Measurements from ENCODE around the gene RAE1.
"Not testable (repeated sequence)": the region's sequence is repeated elsewhere in the genome, so short reads cannot be mapped to it uniquely, and the experiment has no call there.

Gene RAE1

DNA sequence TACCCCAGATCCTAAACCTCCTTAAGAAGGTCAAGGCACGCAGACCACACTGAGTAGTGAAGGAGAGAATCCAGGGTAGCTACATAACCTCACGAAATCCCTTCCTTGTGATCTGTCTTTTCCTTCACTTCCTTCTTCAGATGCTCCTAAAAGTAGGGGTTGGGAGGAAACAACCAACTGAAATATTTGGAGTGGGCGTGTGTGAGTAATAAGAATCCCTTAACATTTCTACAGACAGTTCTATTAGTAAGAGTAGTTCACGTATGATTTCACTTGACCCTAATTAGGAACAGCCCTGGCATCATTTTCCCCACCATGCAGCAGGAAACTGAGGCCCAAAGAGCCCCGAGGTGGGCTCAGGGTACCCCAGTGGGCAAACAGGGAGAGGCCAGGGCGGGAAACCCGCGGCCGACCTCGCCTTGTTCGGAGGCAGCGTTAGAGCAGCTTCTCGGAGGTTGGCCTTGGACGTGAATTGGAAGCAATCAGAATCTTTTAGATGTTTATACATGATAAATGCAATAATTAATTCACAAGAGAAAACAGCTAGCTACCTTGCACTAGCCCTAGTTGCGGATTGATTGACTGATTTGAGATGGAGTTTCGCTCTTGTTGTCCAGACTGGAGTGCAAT lies 859 bp upstream of the RAE1 start:
- TF ChIP-seq, protein P1, sequence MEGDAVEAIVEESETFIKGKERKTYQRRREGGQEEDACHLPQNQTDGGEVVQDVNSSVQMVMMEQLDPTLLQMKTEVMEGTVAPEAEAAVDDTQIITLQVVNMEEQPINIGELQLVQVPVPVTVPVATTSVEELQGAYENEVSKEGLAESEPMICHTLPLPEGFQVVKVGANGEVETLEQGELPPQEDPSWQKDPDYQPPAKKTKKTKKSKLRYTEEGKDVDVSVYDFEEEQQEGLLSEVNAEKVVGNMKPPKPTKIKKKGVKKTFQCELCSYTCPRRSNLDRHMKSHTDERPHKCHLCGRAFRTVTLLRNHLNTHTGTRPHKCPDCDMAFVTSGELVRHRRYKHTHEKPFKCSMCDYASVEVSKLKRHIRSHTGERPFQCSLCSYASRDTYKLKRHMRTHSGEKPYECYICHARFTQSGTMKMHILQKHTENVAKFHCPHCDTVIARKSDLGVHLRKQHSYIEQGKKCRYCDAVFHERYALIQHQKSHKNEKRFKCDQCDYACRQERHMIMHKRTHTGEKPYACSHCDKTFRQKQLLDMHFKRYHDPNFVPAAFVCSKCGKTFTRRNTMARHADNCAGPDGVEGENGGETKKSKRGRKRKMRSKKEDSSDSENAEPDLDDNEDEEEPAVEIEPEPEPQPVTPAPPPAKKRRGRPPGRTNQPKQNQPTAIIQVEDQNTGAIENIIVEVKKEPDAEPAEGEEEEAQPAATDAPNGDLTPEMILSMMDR (conservative IDR thresholded peaks at IDR 0.05; ENCODE audit: control insufficient read depth, insufficient read depth, low read depth, low read length): no peak
- H3K4me3 ChIP-seq (ENCODE audit: control insufficient read depth, low read depth, low read length): no peak overlapping the region
- DNase-seq (ENCODE audit: low read depth): peak; percentile 77

DNA sequence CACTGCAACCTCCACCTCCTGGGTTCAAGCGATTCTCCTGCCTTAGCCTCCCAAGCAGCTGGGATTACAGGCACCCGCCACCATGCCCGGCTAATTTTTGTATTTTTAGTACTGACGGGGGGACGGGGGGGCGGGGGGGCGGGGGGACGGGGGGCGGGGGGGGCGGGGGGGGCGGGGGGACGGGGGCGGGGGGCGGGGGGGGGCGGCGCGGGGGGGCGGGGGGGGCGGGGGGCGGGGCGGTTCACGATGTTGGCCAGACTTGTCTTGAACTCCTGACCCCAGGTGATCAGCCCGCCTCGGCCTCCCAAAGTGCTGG lies 371 bp upstream of the RAE1 start:
- not testable (repeated sequence) for DNase-seq (ENCODE audit: low read depth)
- peak overlapping the region; percentile 98 for H3K4me3 ChIP-seq (ENCODE audit: control insufficient read depth, low read depth, low read length)

DNA sequence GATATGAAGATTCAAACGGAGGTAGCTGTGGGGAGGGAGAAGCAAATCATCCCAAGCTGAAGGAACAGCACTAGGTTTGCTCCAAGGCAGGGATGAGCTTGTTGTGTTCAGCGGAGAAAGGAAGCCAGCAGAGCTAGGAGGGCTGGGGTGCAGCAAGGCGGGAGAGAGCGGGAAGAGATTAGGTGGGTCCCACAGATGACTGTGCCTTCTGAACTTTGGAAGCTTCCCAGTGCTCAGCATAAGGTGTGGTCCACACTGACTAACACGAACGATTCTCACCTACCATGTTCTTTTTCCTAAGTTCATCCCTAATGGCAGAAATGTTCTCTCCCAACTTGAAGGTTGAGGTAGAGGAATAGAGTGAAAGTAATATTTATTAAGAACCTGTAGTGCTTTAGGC lies 1.2 kb downstream of the RAE1 start:
- TF ChIP-seq, protein P1 (conservative IDR thresholded peaks at IDR 0.05; ENCODE audit: control insufficient read depth, insufficient read depth, low read depth, low read length): no peak
- peak overlapping the region; percentile 98 for H3K4me3 ChIP-seq (ENCODE audit: control insufficient read depth, low read depth, low read length)
- DNase-seq (ENCODE audit: low read depth): no peak

DNA sequence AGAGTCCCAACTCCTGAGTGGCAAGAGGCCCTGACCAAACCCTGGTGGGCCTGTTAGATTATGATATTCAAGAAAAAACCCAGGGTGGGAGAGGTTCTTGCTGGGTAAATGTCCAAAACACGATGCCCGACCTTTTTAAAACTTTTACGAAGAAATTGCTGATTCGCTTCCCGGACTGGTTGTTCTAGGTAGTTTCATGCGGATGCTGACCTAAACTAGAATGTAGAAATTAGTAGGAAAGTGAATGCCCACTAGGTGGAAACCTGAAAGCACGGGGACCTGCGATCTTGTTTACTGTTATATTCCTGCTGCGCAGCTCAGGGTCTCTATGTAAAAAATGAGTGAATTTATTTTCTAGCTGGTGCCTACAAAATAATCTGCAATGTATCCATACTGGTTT lies 2.3 kb downstream of the RAE1 start:
- no peak for DNase-seq (ENCODE audit: low read depth)
- TF ChIP-seq, protein P1 (conservative IDR thresholded peaks at IDR 0.05; ENCODE audit: control insufficient read depth, insufficient read depth, low read depth, low read length): no peak
- H3K4me3 ChIP-seq (ENCODE audit: control insufficient read depth, low read depth, low read length): no peak overlapping the region

DNA sequence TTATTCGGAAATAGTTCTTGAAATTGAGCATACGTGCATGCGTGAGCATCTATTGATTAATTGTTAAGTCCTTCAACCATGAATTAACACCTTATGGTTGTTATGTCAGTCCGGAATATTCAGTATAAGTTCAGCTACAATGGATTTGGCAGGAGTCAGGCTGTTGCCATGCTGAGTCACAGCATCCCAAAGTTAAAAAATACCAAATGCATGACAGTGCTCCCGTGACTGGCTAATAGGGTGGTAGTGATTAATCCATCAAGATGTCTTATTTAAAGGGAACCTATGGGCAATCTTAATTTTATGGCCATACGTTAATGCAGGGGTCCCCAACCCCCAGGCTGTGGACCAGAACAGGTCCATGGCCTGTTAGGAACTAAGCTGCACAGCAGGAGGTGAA lies 10.5 kb downstream of the RAE1 start:
- peak; percentile 89 for DNase-seq (ENCODE audit: low read depth)
- TF ChIP-seq, protein P1 (conservative IDR thresholded peaks at IDR 0.05; ENCODE audit: control insufficient read depth, insufficient read depth, low read depth, low read length): no peak
- H3K4me3 ChIP-seq (ENCODE audit: control insufficient read depth, low read depth, low read length): no peak overlapping the region

DNA sequence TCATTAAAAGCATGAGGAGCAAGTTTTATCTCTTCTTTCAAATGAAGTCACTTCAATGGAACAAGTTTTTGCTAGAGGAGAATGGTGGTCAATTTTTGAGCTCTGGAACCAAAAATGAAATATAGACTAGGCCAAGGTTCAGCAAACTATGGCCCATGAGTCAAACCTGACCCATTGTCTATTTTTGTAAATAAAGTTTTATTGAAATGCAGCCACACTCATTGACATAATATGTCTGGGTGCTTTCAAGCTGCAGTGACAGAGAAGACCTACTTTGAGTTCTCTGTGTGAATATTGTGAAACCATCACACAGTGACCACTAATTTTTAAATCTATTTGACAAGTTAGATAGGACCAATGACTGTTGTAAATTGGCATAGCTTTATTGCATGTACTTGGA lies 13.4 kb downstream of the RAE1 start:
- no peak for DNase-seq (ENCODE audit: low read depth)
- TF ChIP-seq, protein P1 (conservative IDR thresholded peaks at IDR 0.05; ENCODE audit: control insufficient read depth, insufficient read depth, low read depth, low read length): no peak
- H3K4me3 ChIP-seq (ENCODE audit: control insufficient read depth, low read depth, low read length): no peak overlapping the region

DNA sequence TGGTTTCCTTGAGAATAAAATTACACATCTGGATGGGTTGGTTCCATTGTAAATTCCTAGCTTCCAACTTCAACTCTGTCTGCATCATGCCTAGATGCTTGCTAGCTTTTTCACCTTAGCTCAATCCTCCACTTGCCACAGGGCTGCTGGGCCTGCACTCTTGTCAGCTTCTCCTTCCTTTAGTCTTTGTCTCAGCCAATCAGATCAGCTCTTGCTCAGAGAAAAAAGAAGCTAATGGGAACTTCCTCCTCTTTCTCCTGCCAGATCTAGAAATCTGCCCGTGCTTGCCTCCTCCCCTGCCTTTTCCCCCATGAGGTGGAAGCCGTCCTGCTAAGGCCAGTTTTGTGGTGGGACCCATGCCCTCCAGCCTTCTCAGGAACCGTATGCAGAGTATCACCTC lies 18.5 kb downstream of the RAE1 start:
- no peak for DNase-seq (ENCODE audit: low read depth)
- H3K4me3 ChIP-seq (ENCODE audit: control insufficient read depth, low read depth, low read length): no peak overlapping the region
- TF ChIP-seq, protein P1 (conservative IDR thresholded peaks at IDR 0.05; ENCODE audit: control insufficient read depth, insufficient read depth, low read depth, low read length): no peak

All from fibroblast of mammary gland (primary cell).